GM18873 (cell line): ENCODE measurements around the gene TCERG1L.

ENCODE experiments used
- ATAC-seq: cut with Tn5 transposase; IDR thresholded peaks from one replicate; pipeline ENCODE4 v1.9.1; 2021; ENCODE audit warnings: mild to moderate bottlenecking, moderate library complexity, moderate number of reproducible peaks; ENCODE audit not compliant: unreplicated experiment, low FRiP score

TCERG1L gene

DNA sequence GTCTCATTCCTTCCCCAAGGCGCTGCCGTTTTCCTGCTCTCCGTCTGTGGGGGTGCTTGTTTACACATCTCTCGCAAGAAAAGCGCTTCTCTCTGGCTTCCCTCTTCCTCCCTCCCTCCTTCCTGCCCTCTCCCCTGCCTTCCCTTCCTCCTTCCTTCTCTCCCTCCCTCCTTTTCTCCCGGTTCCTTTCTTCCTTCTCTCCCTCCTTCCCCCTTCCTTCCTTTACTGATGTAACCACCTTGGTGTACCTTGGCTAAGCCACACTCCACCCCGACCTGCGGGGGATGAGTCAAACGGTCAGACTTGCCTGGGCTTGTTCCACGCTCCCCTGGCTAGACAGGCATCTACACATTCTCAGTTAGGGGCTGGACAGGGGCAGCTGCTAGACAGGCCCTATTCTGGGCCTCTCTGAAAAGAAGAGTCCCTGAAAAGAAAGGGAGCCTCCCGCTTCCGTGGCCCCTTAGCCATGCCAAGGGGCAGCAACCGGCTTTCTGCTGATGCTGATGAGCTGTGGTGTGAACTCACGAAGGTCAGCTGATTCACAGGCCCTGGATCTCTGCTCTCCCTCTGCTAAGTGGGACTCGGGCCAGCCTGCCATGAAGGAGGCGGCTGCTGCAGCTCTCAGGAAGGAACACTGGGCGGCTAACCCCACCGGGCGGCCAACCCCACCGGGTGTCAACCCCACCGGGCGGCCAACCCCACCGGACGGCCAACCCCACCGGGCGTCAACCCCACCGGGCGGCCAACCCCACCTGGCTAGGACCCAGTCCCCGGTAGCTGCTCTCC is 216.8 kb downstream of the TCERG1L start:
- ATAC-seq, result no peak

DNA sequence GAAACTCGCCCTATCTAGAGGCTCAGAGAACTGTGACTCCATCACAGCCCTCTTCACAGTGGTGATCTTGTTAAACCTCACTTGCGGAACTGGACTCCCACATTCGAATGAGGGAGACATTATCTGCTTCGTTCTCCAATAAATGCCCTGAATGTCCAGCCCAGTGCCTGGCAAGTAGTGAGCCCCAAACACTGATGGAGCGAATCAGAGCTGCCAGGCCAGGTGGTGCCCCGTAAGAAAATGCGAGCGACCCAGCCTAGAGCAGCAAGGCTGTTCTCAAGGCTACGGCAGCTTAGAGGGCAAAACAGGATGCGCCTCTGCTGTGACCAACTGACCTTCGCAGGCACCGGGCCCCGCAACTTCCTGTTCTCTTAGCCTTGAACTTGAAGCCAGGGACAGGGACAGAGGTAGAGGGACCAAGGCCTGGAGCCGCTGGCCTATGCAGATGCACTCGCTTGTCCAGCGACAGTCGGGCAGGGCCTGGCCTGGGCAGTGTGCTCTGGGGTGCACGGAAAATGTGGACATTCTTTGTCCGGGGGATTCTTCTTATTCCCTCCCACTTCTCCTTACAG is 217.6 kb downstream of the TCERG1L start:
- no peak for ATAC-seq

DNA sequence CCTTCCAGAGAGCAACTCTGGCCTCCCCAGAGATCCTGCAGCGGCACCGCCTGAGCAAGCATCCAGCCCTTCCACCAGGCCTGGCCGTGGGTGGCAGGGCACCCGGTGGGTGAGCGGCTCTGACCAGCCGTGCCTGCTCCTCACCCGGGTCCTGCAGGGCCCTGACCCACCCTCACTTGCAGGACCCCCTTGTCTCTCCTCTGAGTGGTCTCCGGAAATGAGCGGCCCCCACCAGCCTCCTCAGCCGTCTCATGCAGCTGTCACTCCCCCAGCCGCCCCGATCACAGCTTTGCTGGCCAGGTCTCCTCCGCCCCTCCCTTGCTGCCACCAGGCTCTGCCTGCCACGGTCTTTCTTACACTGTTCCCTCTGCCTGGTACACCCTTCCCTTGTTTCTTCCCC is 218.2 kb downstream of the TCERG1L start:
- ATAC-seq, result no peak

DNA sequence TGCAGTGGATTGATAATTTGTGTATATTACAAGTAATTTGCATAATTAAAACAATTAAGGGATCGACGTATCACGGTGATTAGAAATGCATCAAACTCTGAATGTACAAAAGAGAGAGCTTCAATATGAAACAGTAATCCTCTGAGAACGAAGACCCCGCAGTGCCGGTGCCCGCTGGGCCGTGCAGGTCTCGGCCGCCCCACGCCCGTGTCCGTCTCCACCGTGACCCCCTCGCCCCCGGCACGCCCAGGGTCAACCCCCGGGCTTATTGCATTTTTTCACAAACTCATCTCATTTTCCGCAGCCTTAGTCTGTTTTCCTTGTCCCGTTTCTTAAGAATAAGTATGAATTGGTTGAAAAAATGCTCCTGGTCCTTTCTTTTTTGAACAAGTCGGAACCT is 218.6 kb downstream of the TCERG1L start:
- no peak for ATAC-seq

DNA sequence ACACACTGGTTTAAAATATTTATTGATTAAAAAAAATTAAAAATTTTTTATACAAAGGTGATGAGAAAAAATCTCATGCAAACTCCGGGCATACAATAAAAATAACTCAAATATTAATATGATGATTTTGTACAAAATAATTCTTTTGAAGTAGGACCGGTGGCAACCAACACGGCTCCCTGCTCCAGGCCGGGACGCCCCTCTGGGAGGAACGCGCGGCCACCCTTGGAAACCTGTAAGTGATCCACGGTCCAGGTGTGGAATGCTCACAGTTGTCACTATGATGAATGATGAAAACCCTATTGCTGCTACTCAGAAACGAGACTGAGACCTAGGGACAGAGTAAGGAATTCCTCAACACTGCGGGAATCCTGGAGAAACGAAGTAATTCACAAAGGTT is 219.1 kb downstream of the TCERG1L start:
- no peak for ATAC-seq

DNA sequence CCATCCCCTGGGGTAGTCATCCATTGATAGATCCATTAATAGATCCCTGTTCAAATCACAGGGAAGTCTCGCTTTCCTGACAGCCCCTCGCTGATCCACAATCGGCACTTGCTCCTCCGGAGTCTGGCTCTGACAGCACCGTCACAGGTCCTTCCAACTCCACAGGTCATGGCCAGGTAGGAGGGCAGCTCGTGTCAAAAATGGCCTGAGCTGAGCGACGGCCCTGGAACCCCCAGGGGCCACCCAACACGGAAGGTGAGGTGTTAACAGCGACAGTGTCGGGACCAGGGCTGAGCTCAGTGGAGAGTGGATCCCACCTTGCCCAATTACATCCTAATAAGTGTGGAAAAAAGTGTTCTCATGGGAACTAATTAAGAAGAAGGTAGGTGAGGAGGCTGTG is 219.8 kb downstream of the TCERG1L start:
- ATAC-seq, result no peak

DNA sequence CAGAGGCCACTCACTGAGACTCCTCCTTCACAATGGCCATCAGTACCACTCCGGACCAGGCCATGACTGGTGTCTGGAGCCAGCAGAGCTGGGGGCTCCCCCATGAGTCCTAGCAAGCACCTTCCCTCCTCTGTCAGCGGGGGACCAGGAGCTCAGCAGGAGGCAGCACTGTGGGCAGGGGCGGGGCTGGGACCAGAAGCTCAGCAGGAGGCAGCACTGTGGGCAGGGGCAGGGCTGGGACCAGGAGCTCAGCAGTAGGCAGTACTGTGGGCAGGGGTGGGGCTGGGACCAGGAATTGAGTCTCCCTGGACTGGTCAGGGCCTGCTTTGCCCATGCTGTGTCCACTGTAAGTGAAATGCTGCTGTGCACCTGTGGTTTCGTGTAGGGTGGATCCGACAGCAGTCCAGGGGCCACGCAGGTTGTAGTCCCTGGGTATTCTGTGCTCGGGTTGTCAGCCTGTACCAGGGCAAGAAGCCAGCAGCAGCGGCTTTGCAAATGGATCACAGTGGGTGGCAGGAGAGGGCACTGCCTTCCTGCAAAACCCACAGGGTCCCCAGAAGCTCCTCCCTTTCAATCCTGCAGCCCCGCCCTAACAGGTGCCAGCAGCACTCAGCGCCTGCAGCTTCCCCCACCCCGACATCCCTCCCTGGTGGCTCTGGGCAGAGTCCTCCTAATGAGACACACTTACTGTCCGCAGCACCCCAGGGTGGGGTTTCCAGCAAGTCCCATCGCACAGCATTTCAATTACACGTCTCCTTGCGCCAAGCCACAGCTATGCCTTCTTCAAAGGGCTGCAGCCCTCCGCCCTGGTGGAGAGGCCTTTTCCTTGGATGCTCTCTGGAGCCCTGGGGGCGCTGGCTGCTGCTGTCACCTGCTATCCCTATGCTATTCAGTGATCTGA is 220.5 kb downstream of the TCERG1L start:
- no peak for ATAC-seq

DNA sequence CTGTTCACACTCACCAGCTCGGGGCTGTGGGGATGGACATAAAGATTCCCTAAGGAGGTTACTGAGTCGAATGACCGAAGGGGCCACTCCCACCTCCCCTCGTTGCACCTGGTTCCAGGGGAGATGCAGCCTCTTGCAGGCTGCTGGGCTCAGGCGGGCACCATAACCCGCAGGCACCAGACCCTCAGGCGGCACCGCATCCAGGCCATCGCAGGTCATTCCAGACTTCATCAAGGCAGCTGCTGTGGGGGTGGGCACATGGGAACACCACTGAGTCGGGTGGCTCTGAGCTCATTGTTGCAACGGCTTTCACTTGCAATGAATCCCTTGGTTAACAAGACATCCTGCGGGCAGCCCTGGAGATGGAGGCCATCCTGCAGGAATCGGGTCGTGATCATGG is 221.7 kb downstream of the TCERG1L start:
- ATAC-seq, result no peak

DNA sequence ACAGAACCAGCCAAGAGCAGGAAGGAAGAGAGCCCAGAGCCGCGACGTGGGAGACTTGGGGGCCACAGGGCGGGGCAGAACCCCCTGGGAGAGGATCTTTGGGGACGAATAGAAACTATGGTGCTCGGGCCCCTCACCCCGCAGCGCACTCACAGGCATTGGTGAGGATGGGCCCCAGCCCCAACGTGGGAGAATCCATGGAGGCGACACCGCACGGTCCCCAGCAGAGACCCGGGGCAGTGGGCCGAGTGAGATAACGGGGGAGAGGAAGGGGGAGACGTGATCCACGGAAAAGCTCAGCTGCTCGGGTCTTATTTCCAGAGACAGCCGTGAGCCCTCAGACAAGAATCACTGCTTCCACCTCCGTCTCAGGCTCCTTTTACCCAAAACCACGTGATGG is 222.4 kb downstream of the TCERG1L start:
- no peak for ATAC-seq

DNA sequence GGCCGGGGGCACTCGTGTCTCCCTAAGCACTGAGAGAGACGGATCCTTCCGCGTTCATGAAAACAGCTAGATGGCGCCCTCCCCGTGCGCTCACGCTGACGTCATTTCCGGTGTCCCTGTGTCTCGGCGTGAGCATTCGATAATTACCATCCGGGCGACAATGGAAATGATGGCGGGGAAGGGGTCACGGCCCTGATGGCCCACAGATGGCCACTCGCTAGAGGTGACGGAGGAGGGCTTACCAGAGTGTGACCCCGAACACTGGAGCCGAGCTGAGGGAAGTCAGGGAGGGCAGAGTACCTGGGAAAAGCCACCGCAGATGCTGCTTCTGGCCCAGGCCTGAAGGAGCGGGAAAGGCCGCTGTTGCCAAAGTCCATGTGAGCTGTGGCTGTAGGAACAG is 222.9 kb downstream of the TCERG1L start:
- no peak for ATAC-seq

DNA sequence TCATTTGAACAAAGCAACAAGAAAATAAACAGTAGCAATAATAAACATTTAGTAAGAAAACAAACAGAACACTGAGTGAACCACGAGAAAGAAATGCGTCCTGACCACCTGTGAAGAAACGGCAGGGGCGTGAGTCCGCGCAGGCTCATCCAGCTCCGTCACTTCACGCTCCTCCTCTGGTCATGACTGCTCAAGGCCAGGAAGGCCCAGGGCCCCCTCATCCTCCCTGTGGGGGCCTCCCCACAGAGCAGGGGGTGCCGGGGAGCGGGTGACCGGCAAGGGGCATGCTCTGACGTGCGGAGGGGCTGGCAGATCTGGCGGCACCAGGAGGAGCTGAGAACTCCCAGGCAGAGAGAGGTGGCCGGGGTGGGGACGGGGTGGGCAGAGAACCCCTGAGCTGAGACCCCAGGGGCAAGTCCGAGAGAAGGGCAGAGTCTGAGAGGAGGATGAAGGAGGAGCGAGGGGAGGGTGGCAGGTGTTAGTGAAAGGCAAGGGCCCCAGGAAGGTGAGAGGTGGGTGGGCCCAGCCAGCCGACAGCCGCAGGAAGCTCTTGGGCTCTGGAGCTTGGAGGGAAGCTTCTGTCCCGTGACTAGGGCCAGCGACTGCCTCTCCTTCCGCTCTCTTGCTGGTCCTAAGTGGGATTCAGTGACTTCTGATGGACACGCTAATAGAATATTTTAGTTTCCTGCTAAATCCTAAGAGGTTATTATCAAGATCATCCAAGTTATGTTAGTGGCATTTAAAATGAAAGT is 223.9 kb downstream of the TCERG1L start:
- no peak for ATAC-seq

DNA sequence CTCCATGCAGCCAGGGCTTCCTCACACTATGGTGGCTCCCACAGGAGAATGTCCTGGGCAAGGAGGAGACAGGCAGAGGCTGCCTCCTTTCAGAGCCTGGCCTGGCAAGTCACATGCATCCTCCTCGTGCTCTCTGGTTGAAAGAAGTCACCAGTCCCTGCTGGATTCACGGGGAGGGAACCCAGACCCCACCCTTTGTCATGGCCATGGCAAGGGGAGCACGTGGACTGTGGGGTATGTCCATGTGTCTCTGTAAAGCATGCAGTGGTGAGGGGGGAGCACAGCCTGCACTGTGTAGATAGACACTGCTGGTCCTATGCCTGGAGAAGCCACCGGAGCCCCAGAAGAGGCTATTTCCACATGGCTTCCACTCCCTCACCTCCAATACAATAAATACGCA is 225.0 kb downstream of the TCERG1L start:
- ATAC-seq, result no peak

DNA sequence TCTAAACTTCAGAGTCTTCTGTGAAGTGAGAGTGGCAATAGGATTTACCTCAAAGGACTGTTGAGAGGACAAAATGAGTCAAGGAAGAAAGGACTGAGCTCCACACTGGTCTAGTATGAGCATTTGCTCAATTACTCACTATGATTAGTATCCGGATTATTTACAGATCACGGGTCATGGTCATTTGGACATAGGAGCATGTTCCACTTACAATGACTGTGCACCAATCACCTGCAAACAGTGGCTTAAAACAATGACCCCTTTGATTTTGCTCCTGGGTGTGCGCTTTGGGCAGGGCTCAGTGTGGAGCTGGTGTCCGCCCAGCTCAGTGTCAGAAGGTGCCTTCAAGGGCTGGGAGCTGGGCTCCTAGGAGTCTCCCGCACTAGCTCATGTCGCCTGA is 225.4 kb downstream of the TCERG1L start:
- ATAC-seq, result no peak

DNA sequence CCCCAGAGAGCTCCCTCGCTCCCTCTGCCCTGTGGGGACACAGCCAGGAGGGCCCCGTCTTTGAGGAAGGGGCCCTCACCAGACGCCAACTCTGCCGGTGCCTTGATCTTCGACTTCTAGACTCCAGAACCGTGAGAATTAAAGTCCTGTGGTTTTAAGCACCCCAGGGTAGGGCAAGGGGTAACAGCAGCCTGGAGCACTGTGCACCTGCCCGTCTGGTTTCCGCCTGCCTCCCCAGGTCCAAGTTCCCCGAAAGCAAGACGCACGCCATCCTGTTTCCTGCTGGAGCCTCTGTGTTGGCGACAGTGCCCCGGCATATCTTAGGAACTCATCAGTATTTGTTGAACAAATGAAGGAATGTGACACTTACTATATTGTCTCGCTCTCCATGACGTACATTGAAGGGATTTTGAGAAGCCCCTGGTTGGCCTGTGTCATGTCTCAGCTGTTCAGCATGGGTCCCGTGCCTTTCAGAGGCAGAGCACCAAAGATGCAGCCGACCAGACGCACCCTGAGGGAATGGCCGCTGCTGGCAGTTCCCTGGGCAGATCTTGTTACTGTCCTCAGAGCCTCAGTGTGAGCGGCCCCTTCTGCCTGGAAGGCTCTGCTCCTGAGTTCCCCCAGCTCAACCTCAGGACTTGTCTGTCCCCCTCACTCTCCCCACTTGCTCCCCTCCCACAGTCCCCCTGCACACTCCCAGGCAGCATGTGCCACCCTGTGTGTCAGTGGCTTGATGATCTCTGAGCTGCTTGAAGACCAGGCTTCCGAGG is 226.2 kb downstream of the TCERG1L start:
- ATAC-seq, result no peak

DNA sequence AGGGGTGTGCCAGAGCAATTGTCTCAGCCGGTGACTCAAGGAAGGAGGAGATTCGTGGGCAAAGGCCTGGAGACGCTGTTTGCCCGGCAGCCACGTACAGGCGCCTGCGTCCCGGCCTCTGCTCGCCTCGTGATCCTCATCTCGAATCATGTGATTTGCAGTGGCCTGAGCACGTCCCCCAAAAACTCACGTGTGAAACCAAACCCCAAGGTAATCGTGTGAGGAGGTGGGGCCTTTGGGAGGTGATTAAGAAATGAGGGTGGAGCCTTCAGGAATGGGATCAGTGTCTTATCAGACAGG is 226.8 kb downstream of the TCERG1L start:
- no peak for ATAC-seq

DNA sequence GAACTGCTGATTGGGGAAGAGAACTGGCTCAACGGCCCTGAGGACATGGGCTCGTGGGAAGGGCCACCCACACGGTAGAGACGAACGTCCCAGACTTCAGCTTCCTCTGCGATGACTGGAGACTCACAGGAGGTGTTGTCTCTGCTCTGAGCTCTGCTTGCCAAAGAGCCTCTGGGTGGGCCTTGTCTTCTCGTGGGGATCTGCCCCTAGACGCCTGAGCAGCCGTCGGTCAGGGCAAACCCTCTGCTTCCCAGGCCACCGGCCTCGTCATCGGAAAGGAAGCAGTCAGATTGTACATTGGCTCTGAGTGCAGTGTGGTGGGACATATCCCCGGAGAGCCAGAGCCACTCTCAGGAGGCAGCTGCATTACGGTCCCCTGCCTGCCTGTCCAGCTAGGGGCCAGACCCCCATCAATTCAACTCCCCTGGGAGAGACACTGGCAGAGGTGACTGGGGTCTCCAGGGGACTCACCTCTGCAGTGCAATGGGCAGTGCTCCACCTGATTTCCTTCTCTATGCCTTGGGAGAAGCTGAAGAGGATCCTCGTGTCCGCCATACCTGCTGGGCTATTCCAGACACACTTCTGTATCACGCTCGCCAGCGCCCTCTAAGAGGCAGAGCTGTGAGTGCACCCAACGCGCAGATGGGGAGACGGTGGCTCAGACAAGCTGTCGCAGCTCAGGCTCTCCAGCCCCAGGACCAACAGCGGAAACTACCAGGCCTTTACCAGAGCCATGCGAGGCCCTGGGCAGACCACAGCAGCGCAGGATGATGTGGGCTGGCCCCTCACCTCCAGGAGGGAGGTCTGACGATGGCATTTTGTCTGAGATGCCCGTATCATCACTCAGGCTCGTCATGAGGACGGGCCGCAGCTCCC is 227.4 kb downstream of the TCERG1L start:
- no peak for ATAC-seq

DNA sequence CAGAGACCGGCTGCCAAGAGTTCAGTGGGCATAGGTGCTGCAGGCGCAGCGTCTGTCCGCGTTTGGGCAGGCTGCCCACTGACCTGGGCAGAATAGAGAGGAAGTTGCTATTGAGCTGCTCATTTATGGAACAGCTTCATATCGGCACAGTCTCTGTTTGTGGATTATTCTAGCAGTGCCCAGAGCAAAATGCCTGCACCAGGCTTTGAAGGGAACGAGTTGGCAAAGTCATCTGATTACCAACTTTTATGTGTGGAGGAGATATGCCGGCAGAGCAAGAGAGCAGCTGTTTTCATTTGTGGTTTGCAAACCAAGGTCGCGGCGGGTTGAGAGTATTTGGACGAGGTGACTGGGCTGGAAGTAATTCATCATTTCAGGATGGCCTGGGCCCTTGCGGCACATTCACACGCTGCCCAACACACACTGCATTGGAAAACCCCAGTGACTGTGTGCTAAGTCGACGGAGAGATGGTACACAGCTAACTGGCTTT is 228.5 kb downstream of the TCERG1L start:
- no peak for ATAC-seq

DNA sequence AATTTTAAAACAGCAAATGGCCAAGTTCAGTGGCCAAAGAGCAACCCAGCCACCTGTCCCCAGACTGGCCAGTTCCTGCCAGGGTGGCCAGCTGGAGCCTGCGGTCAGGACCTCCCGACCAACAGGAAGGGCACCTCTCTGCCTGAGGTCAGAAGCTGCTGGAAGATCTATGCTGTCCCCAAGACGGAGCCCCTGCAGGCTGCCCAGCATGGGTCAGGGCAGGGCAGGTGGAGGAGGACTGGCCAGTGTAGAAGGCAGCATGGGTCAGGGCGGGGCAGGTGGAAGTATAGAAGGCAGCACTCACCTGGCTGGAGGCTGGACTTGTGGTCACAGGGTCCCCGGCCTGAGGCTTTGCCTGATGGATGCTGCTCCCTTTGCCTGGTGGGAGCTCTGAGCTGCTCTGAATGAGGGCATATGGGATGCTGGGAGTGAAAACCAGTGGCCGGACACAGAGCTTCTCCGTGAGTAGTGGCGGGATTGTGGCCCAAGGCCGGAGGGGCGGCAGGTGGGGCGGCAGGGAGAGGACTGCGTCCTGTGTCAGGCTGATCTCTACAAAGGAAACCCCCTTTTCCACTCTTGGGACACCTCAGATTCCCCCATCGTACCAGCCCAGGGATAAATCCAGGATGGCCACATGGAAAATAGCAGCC is 229.2 kb downstream of the TCERG1L start:
- no peak for ATAC-seq

DNA sequence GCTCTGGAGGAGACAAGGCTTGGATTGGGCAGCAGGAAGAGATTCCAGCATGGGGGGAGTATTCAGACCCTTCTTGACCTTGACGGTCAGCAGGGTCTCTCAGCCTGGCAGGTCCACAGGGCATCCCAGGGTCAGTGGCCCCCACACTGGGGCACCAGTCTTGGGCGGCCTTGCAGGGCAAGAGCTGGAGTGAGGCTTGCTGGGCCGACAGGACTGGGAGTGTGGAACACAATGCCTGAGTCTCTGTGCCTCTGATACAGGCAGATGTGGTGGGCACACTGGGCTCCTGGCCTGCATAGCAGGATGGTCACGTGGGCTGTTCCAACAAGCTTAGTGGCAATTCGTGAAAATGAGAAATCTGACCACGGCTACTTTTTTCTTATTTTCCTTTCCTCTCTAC is 229.7 kb downstream of the TCERG1L start:
- ATAC-seq, result no peak
